Bronchial epithelial cell (primary cell): Measurements from ENCODE around the gene SLC24A3. TPM values are rescaled to one million over a fixed set of nuclear protein-coding genes. Genes with fewer than 3 reads are reported as not detected.

Source experiments
- DNase-seq: peaks from one replicate; pipeline ENCODE4 v3.0.0-alpha.2; 2010; ENCODE audit warnings: low read depth
- FAIRE-seq: peaks from 2 replicates; lab custom pipeline; 2011; peaks lifted over from hg19 to GRCh38; lab: Jason Lieb, UNC
- H3K27me3 ChIP-seq: 2 replicates; pipeline ENCODE4 v1.5.1; 2011; ENCODE audit warnings: low read length; ENCODE audit not compliant: control insufficient read depth, insufficient read depth
- H3K36me3 ChIP-seq: 2 replicates; pipeline ENCODE4 v1.5.1; 2011; ENCODE audit warnings: low read length; ENCODE audit not compliant: control insufficient read depth, insufficient read depth
- H3K4me3 ChIP-seq: 2 replicates; pipeline ENCODE4 v1.5.1; 2011; ENCODE audit warnings: mild to moderate bottlenecking, low read depth, low read length, control low read depth
- total RNA-seq: library from RNA; depleted of rRNA; stranded (reverse); fragments of >200 nt; gene quantifications from 2 replicates; pipeline ENCODE4 v1.2.1, GENCODE V29; 2014
- TF ChIP-seq, protein P1 (sequence below): IDR thresholded peaks from 2 replicates; pipeline ENCODE4 v1.5.1; 2011; ENCODE audit warnings: mild to moderate bottlenecking, moderate library complexity, low read length, control low read depth, inconsistent platforms; ENCODE audit not compliant: insufficient read depth, severe bottlenecking

Gene SLC24A3
- total RNA-seq, 1 donor from 2014 or later = under 0.01 TPM

DNA sequence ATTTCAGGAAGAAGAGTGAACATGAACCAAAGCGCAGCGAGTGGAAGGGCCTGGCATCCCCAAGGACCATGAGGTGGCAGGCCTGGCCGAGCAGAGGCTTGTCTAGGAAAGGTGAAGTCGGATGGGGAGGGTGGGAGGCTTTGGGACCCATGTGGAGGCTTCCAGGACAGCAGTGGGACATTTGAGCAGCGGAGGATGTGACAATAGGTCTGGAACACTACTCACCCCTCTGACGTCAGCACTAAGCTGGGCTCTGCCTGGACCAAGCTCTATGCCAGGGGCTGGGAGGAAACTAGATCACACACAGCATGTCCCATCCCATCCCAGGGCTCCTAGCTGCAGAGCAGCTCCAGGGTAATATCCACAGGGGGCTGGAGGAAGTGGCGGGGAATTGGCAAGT is 370.3 kb downstream of the SLC24A3 start:
- TF ChIP-seq, protein P1, sequence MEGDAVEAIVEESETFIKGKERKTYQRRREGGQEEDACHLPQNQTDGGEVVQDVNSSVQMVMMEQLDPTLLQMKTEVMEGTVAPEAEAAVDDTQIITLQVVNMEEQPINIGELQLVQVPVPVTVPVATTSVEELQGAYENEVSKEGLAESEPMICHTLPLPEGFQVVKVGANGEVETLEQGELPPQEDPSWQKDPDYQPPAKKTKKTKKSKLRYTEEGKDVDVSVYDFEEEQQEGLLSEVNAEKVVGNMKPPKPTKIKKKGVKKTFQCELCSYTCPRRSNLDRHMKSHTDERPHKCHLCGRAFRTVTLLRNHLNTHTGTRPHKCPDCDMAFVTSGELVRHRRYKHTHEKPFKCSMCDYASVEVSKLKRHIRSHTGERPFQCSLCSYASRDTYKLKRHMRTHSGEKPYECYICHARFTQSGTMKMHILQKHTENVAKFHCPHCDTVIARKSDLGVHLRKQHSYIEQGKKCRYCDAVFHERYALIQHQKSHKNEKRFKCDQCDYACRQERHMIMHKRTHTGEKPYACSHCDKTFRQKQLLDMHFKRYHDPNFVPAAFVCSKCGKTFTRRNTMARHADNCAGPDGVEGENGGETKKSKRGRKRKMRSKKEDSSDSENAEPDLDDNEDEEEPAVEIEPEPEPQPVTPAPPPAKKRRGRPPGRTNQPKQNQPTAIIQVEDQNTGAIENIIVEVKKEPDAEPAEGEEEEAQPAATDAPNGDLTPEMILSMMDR = no peak
- H3K27me3 ChIP-seq = no peaks in the 10 kb centered on the region
- DNase-seq = no peak

DNA sequence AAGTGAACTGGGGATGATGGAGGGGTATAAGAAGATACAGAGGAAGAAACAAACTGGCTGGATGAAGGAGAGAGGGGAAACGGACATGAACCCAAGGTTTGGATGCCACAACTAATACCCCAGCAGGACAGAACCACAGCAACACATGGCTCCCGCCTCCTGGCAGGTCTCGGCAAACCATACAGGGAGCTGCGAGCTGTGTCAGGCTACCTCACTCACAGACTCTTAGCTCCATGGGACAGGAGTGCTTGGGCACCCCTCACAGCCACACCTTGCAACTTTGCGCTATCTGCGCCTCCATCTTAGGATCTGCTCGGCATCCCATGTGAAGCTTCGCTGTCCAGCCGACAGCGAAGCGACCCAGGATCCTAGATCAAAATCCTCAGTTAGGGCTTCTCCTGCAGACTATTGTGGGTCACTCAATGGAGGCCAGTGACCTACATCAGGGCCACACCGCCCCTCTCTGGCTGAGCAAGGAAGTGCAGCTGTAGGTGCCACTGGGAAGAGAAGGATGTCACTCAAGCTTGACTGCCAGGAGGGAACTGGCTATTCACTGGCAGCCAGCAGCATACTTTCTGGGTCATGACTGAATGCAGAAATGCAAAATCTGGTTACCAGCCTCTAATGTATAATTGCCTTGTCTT is 371.2 kb downstream of the SLC24A3 start:
- TF ChIP-seq, protein P1 = peak; percentile 90
- Histone ChIP-seq H3K4me3 (no peak overlapping the region), H3K36me3 (no peaks in the 10 kb centered on the region), H3K27me3 (no peaks in the 10 kb centered on the region)
- no peak for FAIRE-seq
- DNase-seq = peak; percentile 40

More for the DNA sequence above, 370.3 kb downstream of the SLC24A3 start:
- Histone ChIP-seq H3K36me3 (no peaks in the 10 kb centered on the region), H3K4me3 (no peak overlapping the region)
- FAIRE-seq = no peak

DNA sequence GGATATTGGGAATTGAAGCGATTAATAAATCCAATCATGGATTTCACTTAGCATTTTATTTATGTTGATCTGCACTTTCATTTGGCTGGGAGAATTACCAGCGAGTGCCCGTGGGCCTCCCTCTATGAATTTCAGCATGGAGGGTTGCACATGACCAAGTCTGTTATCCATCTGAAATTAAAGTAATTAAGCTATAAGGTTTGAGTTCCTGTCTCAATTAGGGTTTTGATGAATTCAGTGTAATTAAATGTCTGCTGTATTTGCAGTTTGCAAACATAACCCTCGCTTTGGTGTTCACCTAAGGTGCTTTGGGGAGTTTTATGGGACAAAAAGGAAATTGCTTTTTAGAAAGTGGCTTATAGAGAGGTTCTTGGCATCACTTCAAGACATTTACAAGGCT is 375.8 kb downstream of the SLC24A3 start:
- no peak for FAIRE-seq

DNA sequence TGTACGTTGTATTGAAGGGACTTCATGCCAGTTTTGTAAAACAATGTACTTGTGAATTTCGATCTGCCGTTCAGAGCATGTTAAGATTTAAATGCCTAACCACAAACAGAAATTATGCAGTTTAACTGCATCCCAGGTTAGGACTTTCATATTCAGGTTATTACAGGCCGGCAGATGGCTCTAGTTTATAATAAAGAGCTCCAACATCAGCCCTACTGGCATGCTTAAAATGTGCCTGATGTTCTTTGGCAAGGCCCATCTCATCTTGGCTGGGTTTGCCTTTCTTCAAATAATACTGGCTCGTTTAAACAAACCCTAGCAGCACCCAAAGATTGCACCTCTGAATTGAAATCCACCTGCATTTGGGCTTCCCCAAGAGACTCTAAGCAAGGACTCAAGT is 376.3 kb downstream of the SLC24A3 start:
- DNase-seq (no peak), FAIRE-seq (no peak)
- TF ChIP-seq, protein P1 = no peak
- H3K36me3 ChIP-seq = no peaks in the 10 kb centered on the region
- H3K27me3 ChIP-seq = no peaks in the 10 kb centered on the region
- H3K4me3 ChIP-seq = no peak overlapping the region

More for the DNA sequence above, 375.8 kb downstream of the SLC24A3 start:
- Histone ChIP-seq H3K4me3 (no peak overlapping the region), H3K36me3 (no peaks in the 10 kb centered on the region), H3K27me3 (no peaks in the 10 kb centered on the region)
- no peak for DNase-seq
- TF ChIP-seq, protein P1 = no peak

DNA sequence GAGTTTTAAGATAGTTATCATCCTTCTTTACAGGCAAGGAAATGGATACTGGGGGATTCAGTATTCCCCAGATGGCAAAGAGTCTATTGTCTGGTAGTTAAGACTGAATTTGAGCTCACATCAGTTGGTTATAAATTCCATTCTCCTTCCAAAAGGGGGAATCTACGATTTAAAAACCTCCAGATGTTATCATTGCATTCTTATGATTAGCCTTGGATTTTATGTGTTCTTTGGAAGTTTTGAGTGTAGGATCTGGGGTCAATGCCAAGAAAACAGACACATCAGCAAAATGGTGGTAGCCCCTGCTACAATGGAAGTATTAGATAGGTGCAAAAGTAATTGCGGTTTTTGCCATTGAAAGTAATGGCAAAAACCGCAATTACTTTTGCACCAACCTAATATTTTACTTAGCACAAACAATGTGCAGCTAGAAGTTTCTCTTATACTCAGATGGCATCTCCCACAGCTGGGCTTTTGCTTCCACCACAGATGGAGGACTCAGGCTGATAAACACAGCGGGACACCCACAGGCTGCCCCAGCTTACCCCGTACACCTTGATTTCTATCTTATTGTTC is 377.4 kb downstream of the SLC24A3 start:
- Histone ChIP-seq H3K36me3 (no peaks in the 10 kb centered on the region), H3K4me3 (no peak overlapping the region), H3K27me3 (no peaks in the 10 kb centered on the region)
- TF ChIP-seq, protein P1 = no peak
- FAIRE-seq (no peak), DNase-seq (no peak)
